GM21515 (cell line): ENCODE measurements around the gene ZNF358.
"Not testable (repeated sequence)": the region's sequence is repeated elsewhere in the genome, so short reads cannot be mapped to it uniquely, and the experiment has no call there.

Experiments used
- ATAC-seq: cut with Tn5 transposase; IDR thresholded peaks from one replicate; pipeline ENCODE4 v1.9.1; 2021; ENCODE audit not compliant: unreplicated experiment

The ZNF358 gene

GRCh38 chr19:7534531-7535046, 18.7 kb downstream of the ZNF358 start:
- ATAC-seq, result no peak

GRCh38 chr19:7535047-7535997, 19.4 kb downstream of the ZNF358 start, which contains the start of gene PNPLA6:
TSS of gene PNPLA6 (plus strand) at chr19:7535717. CDS start at chr19:7535789, 72 bp downstream.
- peak; percentile 59 for ATAC-seq

GRCh38 chr19:7535998-7536695, 20.2 kb downstream of the ZNF358 start:
- peak; percentile 3 for ATAC-seq

- not testable (repeated sequence) for ATAC-seq
Measured at GRCh38 chr19:7538990-7539389, 23.1 kb downstream of the ZNF358 start.

GRCh38 chr19:7539827-7540425, 24.0 kb downstream of the ZNF358 start:
- ATAC-seq, result no peak

- ATAC-seq, result no peak
Measured at GRCh38 chr19:7540761-7541474, 25.0 kb downstream of the ZNF358 start.

- ATAC-seq, result no peak
Measured at GRCh38 chr19:7541475-7541824, 25.5 kb downstream of the ZNF358 start.

- no peak for ATAC-seq
Measured at GRCh38 chr19:7541828-7542443, 26.0 kb downstream of the ZNF358 start.

GRCh38 chr19:7542556-7543348, 26.8 kb downstream of the ZNF358 start:
- no peak for ATAC-seq

- no peak for ATAC-seq
Measured at GRCh38 chr19:7544626-7545025, 28.7 kb downstream of the ZNF358 start.

GRCh38 chr19:7545300-7545699, 29.4 kb downstream of the ZNF358 start:
- ATAC-seq, result no peak

- no peak for ATAC-seq
Measured at GRCh38 chr19:7545904-7546303, 30.0 kb downstream of the ZNF358 start.

- ATAC-seq, result no peak
Measured at GRCh38 chr19:7547159-7547558, 31.3 kb downstream of the ZNF358 start.

- ATAC-seq, result no peak
Measured at GRCh38 chr19:7549429-7550148, 33.7 kb downstream of the ZNF358 start.

GRCh38 chr19:7550169-7550770, 34.4 kb downstream of the ZNF358 start:
- ATAC-seq, result no peak

GRCh38 chr19:7550987-7551761, 35.3 kb downstream of the ZNF358 start:
- ATAC-seq, result no peak

GRCh38 chr19:7552781-7553180, 36.9 kb downstream of the ZNF358 start:
- no peak for ATAC-seq

GRCh38 chr19:7554565-7554964, 38.7 kb downstream of the ZNF358 start:
- ATAC-seq, result no peak
